GM12872 (cell line): ENCODE measurements around the gene KIF16B.

Experiments
- CTCF ChIP-seq: IDR thresholded peaks from 3 replicates; pipeline ENCODE4 v1.5.1; 2011; ENCODE audit warnings: low read depth, mild to moderate bottlenecking, low read length, moderate library complexity; ENCODE audit not compliant: insufficient read depth

KIF16B gene

DNA sequence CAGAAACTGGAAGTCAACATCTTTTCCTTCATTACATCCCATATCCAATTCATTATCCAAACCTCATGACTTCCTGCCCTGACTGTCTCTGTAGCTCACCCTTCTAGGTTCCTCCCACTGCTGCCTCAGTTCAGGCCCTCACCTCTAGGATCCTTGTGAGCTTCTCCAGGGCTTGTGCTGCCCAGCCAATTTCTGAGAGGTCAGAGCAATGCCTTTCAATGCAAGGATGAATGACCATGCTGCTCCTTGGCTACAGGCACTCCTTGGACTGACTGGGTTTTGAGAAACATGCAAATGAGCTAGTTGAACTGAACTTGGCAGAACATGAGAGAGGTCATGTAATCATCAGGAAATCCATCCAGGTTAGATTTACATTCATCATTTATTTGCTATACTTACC is 173.4 kb downstream of the KIF16B start:
- no peak for TF ChIP-seq CTCF

DNA sequence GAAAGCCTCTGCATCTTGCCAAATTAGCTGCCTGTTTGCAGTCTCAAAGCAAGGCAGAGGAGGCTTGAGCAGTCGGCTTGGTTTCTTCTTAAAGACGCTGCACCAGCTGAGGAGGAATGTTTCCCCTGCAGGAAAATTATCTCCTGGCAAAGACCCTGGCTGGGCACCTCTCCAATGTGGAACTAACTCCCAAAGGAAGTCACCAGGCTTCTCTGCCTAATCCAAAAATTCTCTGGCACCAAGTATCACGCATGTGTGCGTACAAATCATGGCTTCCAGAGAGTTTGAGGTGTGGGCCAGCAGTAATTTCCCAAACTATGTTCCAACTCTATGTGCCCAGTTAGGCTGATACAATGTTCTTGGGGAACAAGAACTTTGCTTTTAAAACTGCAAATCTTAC is 176.2 kb downstream of the KIF16B start:
- TF ChIP-seq CTCF, result no peak

GRCh38 chr20:16395366-16395765 is 177.9 kb downstream of the KIF16B start:
- TF ChIP-seq CTCF, result no peak

GRCh38 chr20:16394784-16395183 is 178.5 kb downstream of the KIF16B start:
- TF ChIP-seq CTCF, result no peak

DNA sequence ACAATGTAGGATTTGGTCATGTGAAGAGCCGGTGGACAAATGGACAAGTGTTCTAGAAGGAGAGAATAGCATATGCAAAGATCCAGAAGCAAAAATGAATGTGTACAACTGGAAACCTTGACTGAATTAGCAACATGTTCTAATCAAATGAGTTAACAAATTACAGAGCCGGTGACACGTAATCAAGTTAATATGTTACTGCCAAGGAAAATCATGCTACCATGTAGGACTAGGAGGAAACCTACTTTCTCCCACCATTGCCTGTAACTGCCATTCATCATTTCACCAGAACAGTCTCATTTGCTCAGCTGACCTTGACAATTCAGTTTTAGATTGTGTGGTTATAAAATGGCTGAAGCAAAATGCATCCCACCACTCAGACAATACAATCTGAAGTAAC is 179.4 kb downstream of the KIF16B start:
- TF ChIP-seq CTCF, result no peak

DNA sequence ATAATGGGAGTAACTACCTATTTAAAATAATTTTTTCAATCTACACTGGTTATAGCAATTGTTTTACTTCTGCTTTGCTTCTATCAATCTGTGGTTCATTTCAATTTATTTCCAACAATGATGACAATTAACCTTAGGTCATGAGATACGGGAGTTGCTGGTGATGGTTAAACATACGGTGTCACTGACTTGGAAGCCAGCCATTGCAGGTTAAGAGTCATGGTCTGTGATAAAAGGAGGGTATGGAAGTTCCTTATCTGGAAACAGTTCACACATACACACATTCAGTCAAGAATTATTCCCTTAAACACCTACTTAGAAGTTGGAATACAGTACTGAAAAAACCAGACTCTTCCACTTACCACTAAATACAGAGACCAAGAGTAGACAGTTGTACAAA is 180.0 kb downstream of the KIF16B start:
- TF ChIP-seq CTCF, result no peak

GRCh38 chr20:16392346-16392745 is 180.9 kb downstream of the KIF16B start:
- no peak for TF ChIP-seq CTCF

DNA sequence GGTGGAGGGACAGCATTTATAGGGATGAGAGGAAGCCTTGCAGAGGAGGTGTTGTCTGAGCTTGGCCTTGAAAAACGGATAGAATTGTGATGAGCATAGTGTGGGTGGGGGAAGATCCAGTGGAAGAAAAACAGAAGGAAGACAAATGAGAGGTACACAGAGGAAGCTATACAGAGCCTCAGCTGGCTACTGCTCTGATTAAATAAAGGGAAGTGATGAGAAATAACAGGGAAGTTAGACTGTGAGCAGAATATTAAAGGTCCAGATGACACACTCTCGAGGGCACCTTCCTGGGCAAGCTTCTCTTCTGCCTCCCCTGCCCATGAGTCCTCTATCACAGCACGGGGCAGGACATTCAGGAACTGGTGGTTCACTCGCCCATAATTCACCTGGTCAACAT is 182.3 kb downstream of the KIF16B start:
- TF ChIP-seq CTCF, result no peak
